IPS-18a (cell line): ENCODE data around the gene DOCK2.

Experiments
- H3K27ac ChIP-seq: one replicate; pipeline ENCODE4 v1.5.1; 2013; ENCODE audit warnings: low read length
- H3K27me3 ChIP-seq: one replicate; pipeline ENCODE4 v1.6.1; 2013; ENCODE audit warnings: mild to moderate bottlenecking, low read length; ENCODE audit not compliant: control insufficient read depth, insufficient read depth
- H3K36me3 ChIP-seq: one replicate; pipeline ENCODE4 v1.6.1; 2013; ENCODE audit warnings: low read depth, low read length; ENCODE audit not compliant: control insufficient read depth
- H3K4me1 ChIP-seq: one replicate; pipeline ENCODE4 v1.6.1; 2013; ENCODE audit warnings: low read depth, low read length; ENCODE audit not compliant: control insufficient read depth
- H3K4me3 ChIP-seq: one replicate; pipeline ENCODE4 v1.5.1; 2013; ENCODE audit warnings: low read length
- H3K9ac ChIP-seq: one replicate; pipeline ENCODE4 v1.6.1; 2013; ENCODE audit warnings: mild to moderate bottlenecking, low read length, moderate library complexity
- H3K9me3 ChIP-seq: one replicate; pipeline ENCODE4 v1.6.1; 2013; ENCODE audit warnings: low read depth, low read length; ENCODE audit not compliant: control insufficient read depth

Gene DOCK2

GRCh38 chr5:169663537-169663936 lies 26.5 kb downstream of the DOCK2 start:
- no peaks in the 10 kb centered on the region for H3K36me3 ChIP-seq
- H3K4me1 ChIP-seq: no peaks in the 10 kb centered on the region
- H3K4me3 ChIP-seq: no peak overlapping the region
- no peaks in the 10 kb centered on the region for H3K27me3 ChIP-seq
- H3K27ac ChIP-seq: no peak overlapping the region
- no peak overlapping the region for H3K9ac ChIP-seq
- no peaks in the 10 kb centered on the region for H3K9me3 ChIP-seq

- Histone ChIP-seq H3K27ac (no peak overlapping the region), H3K9me3 (no peaks in the 10 kb centered on the region), H3K4me1 (no peaks in the 10 kb centered on the region), H3K9ac (no peak overlapping the region), H3K27me3 (no peaks in the 10 kb centered on the region), H3K36me3 (no peaks in the 10 kb centered on the region), H3K4me3 (no peak overlapping the region)
Observed at GRCh38 chr5:169666365-169666764, 29.3 kb downstream of the DOCK2 start.

GRCh38 chr5:169667896-169668674 lies 31.0 kb downstream of the DOCK2 start:
- H3K9ac ChIP-seq: no peak overlapping the region
- no peaks in the 10 kb centered on the region for H3K27me3 ChIP-seq
- no peak overlapping the region for H3K4me3 ChIP-seq
- no peaks in the 10 kb centered on the region for H3K36me3 ChIP-seq
- no peaks in the 10 kb centered on the region for H3K4me1 ChIP-seq
- no peaks in the 10 kb centered on the region for H3K9me3 ChIP-seq
- no peak overlapping the region for H3K27ac ChIP-seq

- Histone ChIP-seq H3K36me3 (no peaks in the 10 kb centered on the region), H3K27me3 (no peaks in the 10 kb centered on the region), H3K27ac (no peak overlapping the region), H3K4me3 (no peak overlapping the region), H3K4me1 (no peaks in the 10 kb centered on the region), H3K9me3 (no peaks in the 10 kb centered on the region), H3K9ac (no peak overlapping the region)
Observed at GRCh38 chr5:169668732-169669131, 31.7 kb downstream of the DOCK2 start.

GRCh38 chr5:169670769-169671525 lies 33.9 kb downstream of the DOCK2 start:
- H3K27me3 ChIP-seq: no peaks in the 10 kb centered on the region
- H3K9ac ChIP-seq: no peak overlapping the region
- H3K36me3 ChIP-seq: no peaks in the 10 kb centered on the region
- no peak overlapping the region for H3K4me3 ChIP-seq
- H3K9me3 ChIP-seq: no peaks in the 10 kb centered on the region
- no peak overlapping the region for H3K27ac ChIP-seq
- no peaks in the 10 kb centered on the region for H3K4me1 ChIP-seq

- no peaks in the 10 kb centered on the region for H3K9me3 ChIP-seq
- no peak overlapping the region for H3K9ac ChIP-seq
- no peaks in the 10 kb centered on the region for H3K36me3 ChIP-seq
- H3K4me3 ChIP-seq: no peak overlapping the region
- no peaks in the 10 kb centered on the region for H3K27me3 ChIP-seq
- no peak overlapping the region for H3K27ac ChIP-seq
- no peaks in the 10 kb centered on the region for H3K4me1 ChIP-seq
Observed at GRCh38 chr5:169682026-169682425, 45.0 kb downstream of the DOCK2 start.

- H3K4me1 ChIP-seq: no peaks in the 10 kb centered on the region
- no peak overlapping the region for H3K9ac ChIP-seq
- H3K27ac ChIP-seq: no peak overlapping the region
- no peak overlapping the region for H3K4me3 ChIP-seq
- H3K36me3 ChIP-seq: no peaks in the 10 kb centered on the region
- no peaks in the 10 kb centered on the region for H3K9me3 ChIP-seq
- H3K27me3 ChIP-seq: no peaks in the 10 kb centered on the region
Observed at GRCh38 chr5:169686137-169686536, 49.1 kb downstream of the DOCK2 start.

- Histone ChIP-seq H3K27me3 (no peaks in the 10 kb centered on the region), H3K9me3 (no peaks in the 10 kb centered on the region), H3K36me3 (no peaks in the 10 kb centered on the region), H3K4me3 (no peak overlapping the region), H3K9ac (no peak overlapping the region), H3K27ac (no peak overlapping the region), H3K4me1 (no peaks in the 10 kb centered on the region)
Observed at GRCh38 chr5:169688106-169688505, 51.0 kb downstream of the DOCK2 start.

- no peak overlapping the region for H3K27ac ChIP-seq
- no peaks in the 10 kb centered on the region for H3K4me1 ChIP-seq
- H3K4me3 ChIP-seq: no peak overlapping the region
- no peak overlapping the region for H3K9ac ChIP-seq
- no peaks in the 10 kb centered on the region for H3K27me3 ChIP-seq
- no peaks in the 10 kb centered on the region for H3K9me3 ChIP-seq
- no peaks in the 10 kb centered on the region for H3K36me3 ChIP-seq
Observed at GRCh38 chr5:169691471-169691870, 54.4 kb downstream of the DOCK2 start.

GRCh38 chr5:169694091-169694625 lies 57.1 kb downstream of the DOCK2 start:
- no peaks in the 10 kb centered on the region for H3K9me3 ChIP-seq
- no peaks in the 10 kb centered on the region for H3K36me3 ChIP-seq
- H3K4me3 ChIP-seq: no peak overlapping the region
- H3K27me3 ChIP-seq: no peaks in the 10 kb centered on the region
- no peaks in the 10 kb centered on the region for H3K4me1 ChIP-seq
- no peak overlapping the region for H3K9ac ChIP-seq
- no peak overlapping the region for H3K27ac ChIP-seq

GRCh38 chr5:169695025-169695625 lies 58.0 kb downstream of the DOCK2 start:
- Histone ChIP-seq H3K27me3 (no peaks in the 10 kb centered on the region), H3K9me3 (no peaks in the 10 kb centered on the region), H3K27ac (no peak overlapping the region), H3K36me3 (no peaks in the 10 kb centered on the region), H3K4me3 (no peak overlapping the region), H3K9ac (no peak overlapping the region), H3K4me1 (no peaks in the 10 kb centered on the region)
